NCI-H69 (cell line): ENCODE measurements around the gene CEBPG.
A peak's percentile ranks its signal among the peaks of the same experiment; 100 is the strongest.

Source experiments
- DNase-seq: peaks from one replicate; lab custom pipeline; 2025; lab: John Stamatoyannopoulos, UW

CEBPG gene

GRCh38 chr19:33394723-33395560, 21.4 kb downstream of the CEBPG start:
- DNase-seq, result no peak

GRCh38 chr19:33395561-33396550, 22.3 kb downstream of the CEBPG start:
- DNase-seq, result no peak

- no peak for DNase-seq
These were observed 23.4 kb downstream of the CEBPG start for GRCh38 chr19:33396701-33397535.

DNA sequence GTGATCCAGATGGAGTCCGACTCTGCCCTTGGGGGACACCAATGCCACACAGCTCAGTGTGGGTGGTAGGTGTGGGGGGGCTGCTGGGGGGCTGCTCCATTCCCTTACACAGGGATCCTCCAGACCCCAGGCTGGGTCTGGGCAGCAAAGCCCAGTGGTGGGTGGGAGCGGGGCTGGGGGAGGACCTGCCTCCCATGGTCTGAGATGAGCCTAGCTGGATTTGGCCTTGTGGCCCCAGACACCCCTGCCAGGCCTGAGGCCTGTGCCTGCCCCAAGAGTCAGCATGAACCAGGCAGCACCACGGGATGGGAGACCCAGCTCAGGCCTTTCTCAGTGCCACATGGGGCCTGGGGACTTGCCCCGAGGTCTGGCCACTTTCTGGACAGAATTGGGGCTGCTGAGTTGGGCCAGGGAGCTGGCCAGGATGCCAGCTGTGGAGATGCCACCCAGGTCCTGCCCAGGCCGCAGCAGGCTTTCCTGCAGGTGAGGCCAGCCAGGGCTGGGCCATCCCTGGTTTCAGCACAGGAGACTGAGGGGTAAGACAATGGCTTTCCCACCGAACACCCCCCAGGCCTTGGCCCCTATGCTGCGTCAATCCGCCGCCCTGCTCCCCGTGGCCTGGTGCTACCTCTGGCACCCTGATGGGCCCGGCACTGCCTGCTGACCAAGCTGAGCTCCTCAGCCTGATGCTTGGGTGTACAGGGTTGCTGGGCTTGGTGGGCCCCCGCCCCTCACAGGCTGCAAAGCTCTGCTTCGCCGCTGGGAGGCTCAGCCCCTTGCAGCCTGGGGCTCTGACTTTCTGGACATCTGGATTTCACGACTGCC, 24.2 kb downstream of the CEBPG start:
- DNase-seq, result no peak

DNA sequence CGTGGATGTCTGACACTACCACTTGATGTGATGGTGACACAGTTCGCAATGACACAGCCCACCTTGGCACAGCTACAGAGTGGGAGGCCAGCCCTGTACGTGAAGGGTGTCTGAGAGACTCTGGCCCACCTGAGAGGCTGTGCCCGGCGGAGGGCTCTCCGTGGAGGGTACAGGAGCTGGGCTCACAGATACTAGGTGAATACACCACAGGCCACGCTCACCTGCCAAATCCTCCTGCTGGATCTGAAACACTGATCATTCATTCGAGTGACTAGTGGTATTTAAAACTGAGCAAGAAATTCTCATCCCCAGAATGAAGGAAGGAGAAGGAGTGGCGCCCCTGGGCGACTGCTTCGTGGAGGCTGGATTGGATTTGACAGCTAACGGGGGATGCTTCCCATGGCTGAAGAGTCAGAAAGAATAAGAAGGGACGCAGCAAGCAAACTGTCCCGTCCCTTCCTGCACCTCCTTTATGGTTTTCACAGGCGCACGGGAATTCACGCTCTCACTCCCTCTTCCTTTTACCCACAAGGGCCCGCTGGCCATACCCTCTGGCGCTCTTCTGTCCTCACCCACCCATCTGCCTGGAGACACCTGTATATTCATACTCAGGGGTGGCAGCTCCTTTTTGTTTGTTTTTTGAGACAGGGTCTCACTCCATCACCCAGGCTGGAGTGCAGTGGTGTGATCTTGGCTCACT, 25.0 kb downstream of the CEBPG start:
- DNase-seq, result no peak

GRCh38 chr19:33399081-33399744, 25.7 kb downstream of the CEBPG start:
- DNase-seq, result no peak

DNA sequence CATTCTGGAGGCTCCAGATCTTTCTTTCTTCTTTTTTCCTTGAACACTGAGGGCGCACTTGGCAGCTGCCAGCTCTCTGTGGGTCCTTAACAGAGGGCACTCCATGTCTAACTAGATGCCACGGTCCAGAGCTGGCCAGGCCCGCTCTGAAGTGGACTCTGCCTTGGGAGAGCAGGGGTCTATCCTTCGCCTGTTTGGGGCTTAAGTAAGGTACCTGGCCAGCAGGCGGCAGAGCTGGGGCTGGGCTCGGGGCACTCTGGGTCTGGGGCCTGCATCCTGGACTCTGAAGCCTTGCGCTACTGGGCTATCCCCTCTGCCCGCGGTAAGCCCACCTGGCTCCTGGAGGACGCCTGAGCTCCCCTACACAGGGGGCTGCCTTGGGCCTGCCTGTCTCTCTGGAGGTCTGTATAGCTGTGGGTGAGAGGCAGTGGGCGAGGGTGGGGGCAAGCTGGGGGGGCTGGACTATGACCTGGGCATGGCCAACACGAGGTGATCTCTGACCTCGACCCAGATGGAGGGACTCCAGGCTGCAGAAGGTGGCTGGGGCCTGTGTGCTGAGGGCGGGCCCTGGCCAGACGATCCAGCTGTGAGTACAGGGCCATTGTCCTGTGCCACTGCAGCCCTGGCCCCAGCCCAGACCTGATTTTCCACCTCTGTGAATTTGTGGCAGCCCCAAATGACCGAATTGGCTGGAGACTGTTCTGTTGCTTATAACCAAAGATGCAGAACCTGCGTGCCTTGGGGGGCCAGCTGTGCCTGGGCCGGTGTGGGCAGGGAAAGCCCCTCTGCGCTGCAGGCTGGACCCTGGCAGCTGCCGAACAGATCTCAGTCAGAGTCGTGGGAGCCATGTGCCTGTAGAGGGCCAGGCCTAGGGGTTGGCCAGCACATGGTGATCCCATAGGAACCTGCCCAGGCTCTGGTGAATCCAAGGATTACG, 26.5 kb downstream of the CEBPG start:
- DNase-seq, result no peak

DNA sequence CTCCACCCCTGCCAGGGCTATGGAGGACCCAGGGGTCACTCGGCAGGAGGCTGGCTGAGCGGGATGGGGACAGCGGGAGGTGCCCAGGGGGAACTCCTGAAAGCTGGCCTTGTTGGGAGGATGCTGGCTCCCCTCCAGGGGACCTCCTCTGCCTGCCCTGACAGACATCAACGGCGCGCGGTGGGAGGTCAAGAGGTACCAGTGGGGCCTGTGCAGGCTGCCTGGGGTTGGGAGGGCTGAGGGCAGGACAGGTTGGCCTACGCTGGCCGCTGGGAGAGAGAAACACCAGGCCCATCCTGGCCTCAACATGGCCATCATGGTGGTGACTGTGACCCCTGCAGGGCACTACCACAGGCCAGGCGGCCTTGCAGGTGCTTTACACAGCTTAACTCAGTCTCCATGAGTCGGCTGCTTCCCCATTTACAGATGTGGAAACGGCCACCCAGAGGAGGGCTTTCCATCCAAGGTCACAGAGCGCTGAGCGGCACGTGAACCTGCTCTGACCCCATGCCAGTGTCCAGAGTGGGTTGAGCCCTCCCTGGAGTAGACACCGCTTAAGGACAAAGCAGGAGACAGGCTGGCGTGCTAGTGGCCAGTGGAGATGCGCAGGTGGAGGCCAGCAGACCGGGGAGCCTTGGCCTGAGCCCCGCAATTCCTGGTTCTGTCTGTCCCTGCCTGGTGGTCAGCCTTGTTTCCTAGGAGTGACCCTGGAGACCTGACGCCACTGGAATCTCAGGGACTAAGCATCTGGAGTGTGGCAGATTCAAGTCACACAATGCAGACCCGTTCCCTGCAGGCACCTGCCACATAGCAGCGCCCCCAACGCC, 27.6 kb downstream of the CEBPG start:
- no peak for DNase-seq

DNA sequence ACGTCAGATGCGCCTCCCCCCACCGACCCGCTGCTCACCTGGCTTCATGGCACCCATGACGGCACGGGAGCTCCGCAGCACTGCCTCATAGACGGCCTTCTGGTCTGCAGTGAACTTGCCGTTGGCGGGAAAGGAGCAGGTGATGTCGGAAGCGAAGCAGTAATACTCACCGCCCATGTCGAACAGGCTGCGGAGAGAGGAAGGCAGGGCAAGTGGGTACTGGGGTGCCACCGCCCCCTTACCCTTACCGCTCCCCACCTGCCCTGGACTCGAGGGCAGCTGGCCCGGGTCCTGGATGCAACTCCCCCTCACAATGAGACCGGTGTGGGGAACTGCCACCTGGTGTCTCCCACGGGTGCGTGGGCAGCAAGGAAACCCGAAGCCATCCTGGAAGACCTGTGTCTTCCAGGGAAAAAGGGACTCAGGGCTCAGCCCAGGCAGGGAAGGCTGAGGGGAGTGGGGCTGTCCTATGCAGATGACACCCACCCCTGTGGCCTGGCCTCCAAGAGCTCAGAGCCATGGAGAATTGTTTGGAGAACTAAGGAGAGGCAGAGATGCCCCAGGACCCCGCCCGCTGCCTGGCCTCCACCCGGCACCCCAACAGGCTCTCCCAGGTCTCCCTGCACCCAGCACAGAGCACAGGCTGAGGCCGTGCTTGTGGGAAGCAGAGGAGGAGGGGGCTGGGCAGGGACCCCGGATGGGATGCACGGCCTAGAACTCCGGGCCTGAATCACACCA, 28.3 kb downstream of the CEBPG start:
- DNase-seq, result no peak

DNA sequence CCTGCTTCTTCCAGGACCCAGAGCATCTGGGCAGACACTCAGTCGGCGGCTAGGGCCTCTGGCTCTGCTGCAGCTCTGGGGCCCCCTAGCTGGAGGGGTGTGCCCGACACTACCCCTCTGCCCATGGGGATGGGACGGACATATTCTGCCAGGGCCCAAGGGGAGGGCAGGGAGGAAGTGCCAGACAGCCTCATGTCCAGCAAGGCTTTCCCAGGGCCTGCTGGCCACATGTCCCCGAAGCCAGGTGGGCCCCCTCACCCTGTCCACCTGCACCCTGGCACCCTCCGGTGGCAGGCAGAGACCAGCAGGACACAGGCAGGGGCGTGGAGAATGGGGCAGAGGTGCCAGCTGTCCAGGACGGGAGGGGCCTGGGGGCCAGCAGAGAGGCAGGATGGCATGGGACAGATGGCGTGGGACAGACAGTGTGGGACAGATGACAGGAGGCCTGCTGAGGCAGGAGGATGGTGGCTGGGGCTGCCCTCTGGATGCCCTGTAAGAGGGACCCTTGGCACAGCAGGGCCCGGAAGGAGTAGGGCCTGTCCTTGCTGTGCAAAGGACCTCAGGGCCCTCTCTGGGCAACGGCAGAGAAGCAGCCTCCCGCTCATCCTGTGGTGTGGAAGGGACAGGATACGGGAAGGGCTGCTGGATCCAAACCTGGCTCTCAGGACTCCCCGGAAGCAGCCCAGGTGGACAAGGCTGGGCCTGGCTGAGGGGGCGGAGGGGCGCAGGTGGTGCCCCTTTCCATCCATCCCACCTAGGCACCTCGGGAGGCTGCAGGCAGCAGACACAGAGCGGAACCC, 29.1 kb downstream of the CEBPG start:
- peak; percentile 20 for DNase-seq

- no peak for DNase-seq
These were observed 29.9 kb downstream of the CEBPG start for GRCh38 chr19:33403221-33403972.

DNA sequence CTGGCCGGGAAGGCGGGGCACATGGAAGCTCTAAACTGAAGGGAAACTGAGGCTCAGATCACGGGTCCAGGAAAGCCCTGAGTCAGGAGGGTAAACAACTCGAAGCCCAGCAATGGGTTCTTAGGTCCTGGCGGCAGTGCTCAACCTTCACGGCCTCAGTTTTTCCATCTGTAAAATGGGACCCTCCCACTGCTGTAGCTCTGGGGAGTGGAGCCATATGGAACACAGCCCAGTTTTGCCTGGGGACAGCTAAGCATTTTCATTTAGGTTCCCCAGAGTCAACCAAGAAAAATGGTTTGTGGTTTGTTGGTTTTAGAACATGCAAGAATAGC, 30.4 kb downstream of the CEBPG start:
- DNase-seq, result no peak

GRCh38 chr19:33404506-33405253, 31.2 kb downstream of the CEBPG start:
- DNase-seq, result no peak

DNA sequence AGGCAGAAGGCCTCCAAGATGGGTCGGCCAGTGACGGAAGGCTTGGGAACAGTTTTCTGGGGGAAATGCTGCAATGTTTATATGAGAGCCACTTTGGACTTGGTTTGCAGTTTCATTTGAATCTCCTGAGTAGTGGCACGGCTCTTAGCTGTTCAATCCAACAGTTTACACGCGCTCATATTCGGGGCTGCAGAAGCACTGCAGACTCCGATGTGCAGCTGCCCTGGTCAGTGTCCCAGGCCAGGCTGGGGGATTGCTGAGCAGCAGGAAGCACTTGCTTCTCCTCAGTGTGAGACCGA, 31.7 kb downstream of the CEBPG start:
- no peak for DNase-seq
